ENCODE data around the gene GALNT14. TPM values are rescaled to one million over a fixed set of nuclear protein-coding genes. Genes with fewer than 3 reads are reported as not detected.

GALNT14 gene
- total RNA-seq, 1 donor, result not detected

GRCh38 chr2:30869988-30870387 is 268.3 kb downstream of the GALNT14 start:
- H4K20me1 ChIP-seq (ENCODE audit: insufficient read depth, low read length), result no peaks in the 10 kb centered on the region
- no peak overlapping the region for H3K27ac ChIP-seq (ENCODE audit: low read depth, low read length)
- no peaks in the 10 kb centered on the region for H3K9me3 ChIP-seq (ENCODE audit: low read depth, low read length)
- H3K79me2 ChIP-seq (ENCODE audit: insufficient read depth, low read length), result no peaks in the 10 kb centered on the region
- H3K4me3 ChIP-seq (ENCODE audit: insufficient read depth, low read length), result no peak overlapping the region
- no peak for DNase-seq (ENCODE audit: insufficient read length, low spot score, missing footprints)
- no peak overlapping the region for H3K4me2 ChIP-seq (ENCODE audit: insufficient read depth, low read length)
- TF ChIP-seq CTCF (IDR thresholded peaks at IDR 0.05; ENCODE audit: extremely low read depth, low read depth, low read length), result no peak
- H2AFZ ChIP-seq (ENCODE audit: low read length), result no peak overlapping the region
- no peaks in the 10 kb centered on the region for H3K27me3 ChIP-seq (ENCODE audit: insufficient read depth, low read length)
- no peaks in the 10 kb centered on the region for H3K4me1 ChIP-seq (ENCODE audit: insufficient read depth, low read length)
- H3K36me3 ChIP-seq (ENCODE audit: insufficient read depth, low read length), result no peaks in the 10 kb centered on the region

- no peak for TF ChIP-seq CTCF (IDR thresholded peaks at IDR 0.05; ENCODE audit: extremely low read depth, low read depth, low read length)
- Histone ChIP-seq H3K4me1 (ENCODE audit: insufficient read depth, low read length) (no peaks in the 10 kb centered on the region), H3K79me2 (ENCODE audit: insufficient read depth, low read length) (no peaks in the 10 kb centered on the region), H3K4me2 (ENCODE audit: insufficient read depth, low read length) (no peak overlapping the region), H4K20me1 (ENCODE audit: insufficient read depth, low read length) (no peaks in the 10 kb centered on the region), H3K27ac (ENCODE audit: low read depth, low read length) (no peak overlapping the region), H3K4me3 (ENCODE audit: insufficient read depth, low read length) (no peak overlapping the region), H3K9me3 (ENCODE audit: low read depth, low read length) (no peaks in the 10 kb centered on the region), H3K36me3 (ENCODE audit: insufficient read depth, low read length) (no peaks in the 10 kb centered on the region), H2AFZ (ENCODE audit: low read length) (no peak overlapping the region), H3K27me3 (ENCODE audit: insufficient read depth, low read length) (no peaks in the 10 kb centered on the region)
- DNase-seq (ENCODE audit: insufficient read length, low spot score, missing footprints), result no peak
Measured at GRCh38 chr2:30867385-30867784, 270.9 kb downstream of the GALNT14 start.

GRCh38 chr2:30866974-30867373 is 271.3 kb downstream of the GALNT14 start:
- no peaks in the 10 kb centered on the region for H3K9me3 ChIP-seq (ENCODE audit: low read depth, low read length)
- H3K27me3 ChIP-seq (ENCODE audit: insufficient read depth, low read length), result no peaks in the 10 kb centered on the region
- H3K4me1 ChIP-seq (ENCODE audit: insufficient read depth, low read length), result no peaks in the 10 kb centered on the region
- H4K20me1 ChIP-seq (ENCODE audit: insufficient read depth, low read length), result no peaks in the 10 kb centered on the region
- no peak overlapping the region for H3K27ac ChIP-seq (ENCODE audit: low read depth, low read length)
- no peak for DNase-seq (ENCODE audit: insufficient read length, low spot score, missing footprints)
- no peak overlapping the region for H3K4me2 ChIP-seq (ENCODE audit: insufficient read depth, low read length)
- H3K36me3 ChIP-seq (ENCODE audit: insufficient read depth, low read length), result no peaks in the 10 kb centered on the region
- TF ChIP-seq CTCF (IDR thresholded peaks at IDR 0.05; ENCODE audit: extremely low read depth, low read depth, low read length), result no peak
- no peak overlapping the region for H2AFZ ChIP-seq (ENCODE audit: low read length)
- no peaks in the 10 kb centered on the region for H3K79me2 ChIP-seq (ENCODE audit: insufficient read depth, low read length)
- H3K4me3 ChIP-seq (ENCODE audit: insufficient read depth, low read length), result no peak overlapping the region

- Histone ChIP-seq H3K4me2 (ENCODE audit: insufficient read depth, low read length) (no peak overlapping the region), H3K36me3 (ENCODE audit: insufficient read depth, low read length) (no peaks in the 10 kb centered on the region), H3K4me3 (ENCODE audit: insufficient read depth, low read length) (no peak overlapping the region), H3K27ac (ENCODE audit: low read depth, low read length) (no peak overlapping the region), H2AFZ (ENCODE audit: low read length) (no peak overlapping the region), H3K4me1 (ENCODE audit: insufficient read depth, low read length) (no peaks in the 10 kb centered on the region), H3K27me3 (ENCODE audit: insufficient read depth, low read length) (no peaks in the 10 kb centered on the region), H3K9me3 (ENCODE audit: low read depth, low read length) (no peaks in the 10 kb centered on the region), H3K79me2 (ENCODE audit: insufficient read depth, low read length) (no peaks in the 10 kb centered on the region), H4K20me1 (ENCODE audit: insufficient read depth, low read length) (no peaks in the 10 kb centered on the region)
- TF ChIP-seq CTCF (IDR thresholded peaks at IDR 0.05; ENCODE audit: extremely low read depth, low read depth, low read length), result no peak
- no peak for DNase-seq (ENCODE audit: insufficient read length, low spot score, missing footprints)
Measured at GRCh38 chr2:30865892-30866681, 272.2 kb downstream of the GALNT14 start.

Data from osteoblast (primary cell).